HG03521 (cell line): ENCODE measurements around the gene BRIX1.

Experiments
- ATAC-seq: cut with Tn5 transposase; IDR thresholded peaks from one replicate; pipeline ENCODE4 v1.9.1; 2021; ENCODE audit warnings: mild to moderate bottlenecking, moderate library complexity; ENCODE audit not compliant: unreplicated experiment

The BRIX1 gene, protein sequence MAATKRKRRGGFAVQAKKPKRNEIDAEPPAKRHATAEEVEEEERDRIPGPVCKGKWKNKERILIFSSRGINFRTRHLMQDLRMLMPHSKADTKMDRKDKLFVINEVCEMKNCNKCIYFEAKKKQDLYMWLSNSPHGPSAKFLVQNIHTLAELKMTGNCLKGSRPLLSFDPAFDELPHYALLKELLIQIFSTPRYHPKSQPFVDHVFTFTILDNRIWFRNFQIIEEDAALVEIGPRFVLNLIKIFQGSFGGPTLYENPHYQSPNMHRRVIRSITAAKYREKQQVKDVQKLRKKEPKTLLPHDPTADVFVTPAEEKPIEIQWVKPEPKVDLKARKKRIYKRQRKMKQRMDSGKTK

DNA sequence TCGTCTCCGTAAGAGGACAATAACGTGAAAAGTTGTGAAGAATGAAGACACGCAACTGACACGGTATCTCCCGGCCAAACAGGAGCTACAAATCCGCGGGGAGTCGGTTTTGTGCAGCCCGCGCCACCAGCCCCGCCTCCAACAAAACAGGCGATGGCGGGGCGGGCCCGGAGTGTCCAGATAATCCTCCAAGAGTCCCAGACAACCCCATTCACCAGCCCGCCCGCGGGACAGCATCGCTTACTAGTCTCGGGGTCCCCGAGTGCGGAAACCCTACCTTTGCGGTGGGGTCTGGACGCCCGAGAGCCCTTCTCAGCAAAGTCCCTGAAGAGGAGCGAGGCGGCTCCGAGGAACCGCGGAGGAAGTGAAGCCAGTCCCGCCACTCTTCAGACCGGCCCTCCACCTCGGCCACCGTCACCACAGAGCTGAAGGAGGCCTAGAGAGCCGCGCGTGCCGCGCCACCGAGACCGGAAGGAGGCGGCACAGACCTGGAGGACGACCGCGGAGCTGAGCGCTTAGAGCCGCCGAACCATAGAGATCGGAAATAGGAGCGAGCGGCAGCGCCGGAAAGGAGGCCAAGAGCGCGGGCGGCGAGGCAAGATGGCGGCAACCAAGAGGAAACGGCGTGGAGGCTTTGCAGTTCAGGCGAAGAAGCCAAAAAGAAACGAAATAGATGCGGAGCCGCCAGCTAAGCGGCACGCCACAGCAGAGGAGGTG is at the start of gene BRIX1, which contains the start of gene RAD1:
Gene BRIX1, plus strand, starts transcription at position 573 of the 717 bp plus-strand sequence. Its CDS starts 28 bp downstream, at position 601.
Gene RAD1, minus strand, starts transcription at position 366 of the 717 bp plus-strand sequence. CDS start 612 bp downstream, outside the sequence.
- ATAC-seq, result peak; percentile 98

DNA sequence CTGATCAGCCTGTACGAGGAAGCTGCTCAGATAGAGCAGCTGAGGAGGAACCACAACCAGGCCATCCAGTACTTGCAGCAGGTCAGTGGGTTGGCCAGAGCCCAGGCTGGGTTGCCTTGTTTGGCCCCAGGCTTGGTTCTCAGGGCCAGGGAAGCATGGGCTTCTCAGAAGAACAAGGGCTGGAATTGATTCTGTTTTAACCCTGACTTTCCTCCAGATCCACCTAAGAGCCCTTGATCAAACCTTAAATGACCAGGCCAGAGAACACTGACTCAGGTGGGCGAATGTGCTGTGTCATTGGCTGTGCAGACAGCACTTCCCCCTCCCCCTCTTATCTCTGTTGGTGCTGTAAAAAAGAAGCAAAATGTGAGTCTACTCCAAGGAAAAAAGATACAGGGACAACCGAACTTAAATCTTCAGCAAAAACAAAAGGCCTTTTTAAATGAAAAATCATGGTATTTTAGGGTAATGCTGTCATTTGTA is 48.5 kb upstream of the BRIX1 start:
- no peak for ATAC-seq

DNA sequence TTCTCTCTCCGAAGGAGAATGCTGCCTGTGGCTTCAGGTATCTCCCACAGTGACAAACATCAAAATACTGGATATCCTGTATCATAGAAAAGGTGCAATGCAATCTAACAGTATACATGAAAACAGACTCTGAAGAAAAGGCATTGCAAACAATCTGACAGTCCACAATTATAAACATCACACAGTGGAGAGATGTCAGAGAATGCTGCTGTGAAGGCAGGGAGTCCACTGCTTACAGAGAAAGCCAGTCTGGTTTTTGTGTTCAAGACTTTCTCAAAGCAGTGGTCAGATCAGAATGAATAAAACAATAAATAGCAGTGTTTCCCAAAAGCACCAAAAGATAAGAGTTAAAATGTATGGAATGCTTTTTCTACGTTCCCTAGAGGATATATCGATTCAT is 47.9 kb upstream of the BRIX1 start:
- no peak for ATAC-seq

DNA sequence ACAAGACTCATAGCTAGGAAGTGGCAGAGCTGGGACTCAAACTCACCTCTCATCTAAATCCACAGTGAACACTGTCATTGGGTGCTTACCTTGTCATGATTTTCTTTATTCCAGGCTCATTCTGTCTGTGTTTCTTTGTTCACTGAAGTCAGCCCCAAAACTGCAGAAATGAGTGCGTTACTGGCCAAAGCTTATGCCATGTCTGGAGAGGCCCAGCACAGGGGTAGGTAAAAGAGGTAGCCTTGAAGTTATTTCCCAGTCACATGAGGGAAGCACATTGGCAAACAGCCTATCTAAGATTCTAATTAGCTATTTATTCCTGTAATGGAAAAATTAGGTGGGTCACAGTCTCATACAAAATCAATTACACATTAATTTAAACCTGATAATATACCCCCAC is 46.7 kb upstream of the BRIX1 start:
- no peak for ATAC-seq

DNA sequence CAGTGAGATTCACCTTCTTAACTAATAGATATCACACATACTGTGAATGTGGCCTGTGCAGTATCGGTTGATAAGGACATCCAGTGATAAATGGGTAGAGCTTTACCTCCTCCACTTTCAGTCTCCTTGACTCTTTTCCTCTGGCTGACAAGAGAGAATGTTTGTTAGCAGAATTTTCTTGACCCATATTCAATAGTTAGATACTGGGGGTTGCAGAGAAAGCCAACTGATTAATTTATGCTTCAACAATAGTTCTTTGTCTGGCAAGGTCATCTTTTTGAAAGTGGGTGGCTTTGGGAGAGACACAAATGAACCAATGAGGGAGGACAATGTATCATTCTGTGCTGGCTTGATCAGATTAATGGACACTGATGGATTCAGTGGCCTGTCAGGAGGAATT is 46.3 kb upstream of the BRIX1 start:
- no peak for ATAC-seq

DNA sequence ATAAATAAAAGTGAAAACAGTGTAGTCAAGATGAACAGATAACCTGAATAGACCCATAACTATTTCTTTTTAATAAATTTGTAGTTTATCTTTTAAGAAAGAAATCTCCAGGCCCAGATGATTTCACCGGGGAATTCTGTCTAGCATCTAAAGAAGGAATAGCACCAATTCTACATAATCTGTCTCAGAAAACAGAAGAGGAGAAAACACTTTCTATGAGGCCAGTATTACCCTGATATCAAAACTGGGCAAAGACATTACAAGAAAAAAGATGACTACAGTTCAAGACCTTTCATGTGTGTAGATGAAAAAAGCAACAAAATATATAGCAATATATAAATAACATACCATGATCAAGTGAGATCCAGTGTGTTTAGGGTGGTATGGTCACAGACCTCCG is 45.1 kb upstream of the BRIX1 start:
- ATAC-seq, result no peak

DNA sequence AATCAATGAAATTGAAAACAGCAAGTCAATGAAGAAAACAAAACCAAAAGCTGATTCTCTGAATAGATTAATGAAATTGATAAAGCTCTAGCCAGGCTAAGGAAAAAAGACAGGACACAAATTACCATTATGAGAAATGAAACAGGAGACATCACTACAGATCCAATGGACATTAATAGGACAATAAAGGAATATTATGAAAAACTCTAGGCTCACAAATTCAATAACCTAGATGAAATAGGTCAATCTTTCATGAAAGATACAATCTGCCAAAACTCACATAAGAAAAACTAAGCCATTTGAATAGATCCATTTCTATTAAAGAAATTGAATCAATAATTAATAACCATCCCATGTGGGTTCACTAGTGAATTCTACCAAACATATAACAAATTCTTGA is 39.2 kb upstream of the BRIX1 start:
- no peak for ATAC-seq

DNA sequence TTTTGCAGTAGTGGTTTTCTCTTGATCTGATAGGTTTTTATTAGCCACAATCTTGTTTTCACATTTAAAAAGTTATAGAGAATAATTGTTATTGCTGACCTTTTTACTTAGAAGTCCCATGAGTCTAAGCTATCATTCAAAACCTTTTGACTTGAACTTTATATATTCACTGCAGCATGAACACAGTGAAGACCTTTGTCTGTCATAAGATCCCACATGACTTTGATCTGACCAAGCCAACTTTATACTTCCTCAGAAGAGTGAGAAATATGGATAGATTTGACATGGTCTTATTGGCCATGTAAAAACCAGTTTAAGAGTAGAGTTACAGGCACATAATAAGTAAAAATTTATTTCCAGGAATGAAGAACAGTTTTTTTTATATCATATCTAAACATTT is 34.3 kb upstream of the BRIX1 start:
- no peak for ATAC-seq

DNA sequence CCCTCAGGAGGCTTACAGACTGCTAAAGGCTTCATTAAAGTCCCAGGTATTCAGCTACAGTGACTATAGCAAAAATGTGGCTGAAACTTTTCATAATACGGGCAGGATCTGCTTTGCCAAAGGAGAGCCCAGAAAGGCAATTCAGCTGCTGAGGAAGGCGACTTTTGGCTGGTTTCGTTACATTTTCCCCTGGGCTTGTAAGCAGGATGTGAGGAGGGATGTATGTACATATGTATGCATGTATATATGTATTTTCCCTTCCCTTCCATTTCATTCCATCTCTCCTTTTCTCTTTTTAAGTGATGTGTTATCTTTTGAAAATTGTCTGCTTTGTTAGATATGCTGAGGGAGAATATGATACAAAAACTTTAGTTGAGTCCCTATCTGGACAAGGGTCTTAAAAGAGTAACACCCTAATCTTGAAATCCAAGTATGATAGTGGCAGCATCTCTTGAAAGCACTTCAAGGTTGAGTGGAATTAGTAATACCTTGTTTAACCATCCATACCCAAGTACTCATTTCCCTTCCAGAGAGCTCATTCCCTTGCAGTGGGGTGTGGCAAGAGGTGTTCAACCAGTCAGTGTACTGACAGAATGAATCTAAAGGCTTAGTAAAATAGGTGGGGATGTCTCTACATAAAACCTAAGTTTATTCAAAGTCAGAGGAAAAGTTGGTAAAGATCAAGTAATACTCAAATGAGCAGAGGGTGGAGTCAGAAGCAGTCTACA is 29.0 kb upstream of the BRIX1 start:
- ATAC-seq, result no peak

DNA sequence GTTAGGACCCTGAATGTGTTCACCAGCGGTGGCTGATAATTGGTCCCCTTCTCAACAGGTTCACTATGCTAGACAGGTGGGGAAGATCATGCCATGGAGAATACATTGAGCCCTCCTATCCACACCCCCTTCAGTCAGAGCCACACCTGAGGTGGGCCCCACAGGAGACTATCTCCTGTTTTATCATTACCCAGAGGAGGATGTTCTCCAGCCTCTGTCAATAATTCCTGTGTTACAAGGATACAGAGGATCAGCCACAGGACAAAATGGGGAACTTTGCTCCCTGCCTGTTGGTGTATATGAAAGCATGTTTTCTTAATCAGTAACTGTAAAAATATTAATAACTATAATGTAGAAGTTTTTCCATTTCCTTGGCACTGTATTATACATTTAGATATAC is 26.1 kb upstream of the BRIX1 start:
- ATAC-seq, result no peak

DNA sequence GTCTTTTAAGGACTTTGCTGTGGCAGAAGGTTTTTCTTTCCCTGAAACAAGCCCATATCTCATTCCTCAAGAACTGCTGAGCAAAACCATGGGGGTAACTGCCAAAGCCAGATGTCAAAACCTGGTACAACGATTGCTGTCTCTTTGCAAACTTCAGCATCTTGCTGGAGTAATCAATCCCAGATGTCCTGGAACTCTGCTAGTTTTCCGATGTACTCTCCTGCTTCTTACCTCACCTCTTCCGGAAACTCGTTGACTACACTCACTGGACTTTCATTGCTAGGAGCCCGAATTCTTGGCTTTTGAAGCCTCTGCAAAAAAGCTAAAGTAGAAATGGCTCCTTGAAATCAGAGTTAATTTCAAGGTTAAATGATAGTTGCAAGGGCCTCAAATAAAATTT is 23.5 kb upstream of the BRIX1 start:
- ATAC-seq, result no peak

DNA sequence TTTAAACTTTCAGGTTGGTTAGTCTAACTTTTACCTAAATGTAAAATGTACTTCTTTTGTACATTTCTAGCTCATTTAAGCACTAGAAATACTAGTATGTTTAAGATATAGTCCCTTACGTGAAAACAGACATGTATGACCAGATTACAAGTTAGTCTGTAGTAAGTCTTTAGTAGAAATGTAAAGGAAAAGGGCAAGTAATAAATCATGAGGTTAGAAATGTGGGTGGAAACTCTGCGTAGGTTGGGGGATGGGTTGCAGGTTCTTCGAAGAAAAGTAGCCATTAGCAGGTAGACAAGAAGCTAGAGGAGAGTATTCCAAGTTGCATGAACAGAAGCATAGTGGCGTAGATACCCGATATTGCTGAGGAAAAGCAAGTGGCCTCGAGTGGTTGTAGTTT is 23.1 kb upstream of the BRIX1 start:
- ATAC-seq, result no peak

DNA sequence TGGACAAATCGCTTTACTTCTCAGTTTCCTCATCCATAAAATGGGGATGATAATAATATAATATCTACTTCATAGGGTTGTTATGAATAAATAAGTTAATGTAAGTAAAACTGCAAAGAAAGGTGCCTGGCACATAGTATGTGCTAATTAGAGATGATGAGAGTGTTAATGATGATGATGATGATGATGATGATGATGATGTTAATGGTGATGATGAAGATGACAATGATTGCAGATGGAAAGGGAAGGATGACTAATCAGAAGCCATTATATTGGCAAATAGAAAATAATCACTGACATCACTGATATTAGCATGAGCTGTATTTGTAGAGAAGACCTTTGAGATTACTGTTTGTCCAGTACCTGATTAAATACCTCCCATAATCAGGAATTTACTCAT is 20.8 kb upstream of the BRIX1 start:
- ATAC-seq, result no peak

DNA sequence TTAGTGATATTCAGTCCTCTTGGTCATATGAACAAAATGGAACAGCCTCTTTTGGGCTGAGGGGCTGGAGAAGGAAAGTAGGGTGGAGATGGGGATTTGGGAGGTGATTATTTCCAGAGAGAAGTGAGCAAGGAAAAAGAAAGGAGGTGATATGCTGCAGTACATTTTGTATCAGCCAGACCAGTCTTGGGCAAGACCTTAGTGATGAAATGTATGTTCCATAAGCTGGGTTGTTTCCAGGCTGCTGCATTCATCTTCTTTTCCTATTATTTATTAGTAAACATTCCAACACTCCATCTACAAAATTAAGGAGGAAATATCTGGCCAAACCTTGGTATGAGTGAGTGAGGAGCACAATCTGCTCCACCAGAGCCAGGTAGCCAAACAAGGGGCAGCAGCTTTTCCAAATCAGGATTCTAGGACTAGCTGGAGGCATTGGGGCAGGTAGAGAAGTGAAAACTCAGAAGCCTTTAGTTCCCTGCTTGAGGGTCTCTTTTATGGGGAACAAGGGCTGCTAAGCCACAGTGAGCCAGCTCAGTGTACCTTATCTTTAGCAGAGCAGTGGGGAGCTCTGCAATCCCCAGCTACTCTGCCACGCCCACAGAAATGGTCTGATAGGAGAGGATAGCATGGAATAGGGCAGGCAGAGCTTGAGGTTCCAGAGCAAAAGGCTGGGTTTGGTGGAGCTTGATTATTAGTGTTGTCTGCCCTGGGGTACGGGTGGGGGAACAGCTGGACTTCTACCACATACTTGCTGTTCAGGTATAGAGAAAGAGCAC is 19.7 kb upstream of the BRIX1 start:
- no peak for ATAC-seq

DNA sequence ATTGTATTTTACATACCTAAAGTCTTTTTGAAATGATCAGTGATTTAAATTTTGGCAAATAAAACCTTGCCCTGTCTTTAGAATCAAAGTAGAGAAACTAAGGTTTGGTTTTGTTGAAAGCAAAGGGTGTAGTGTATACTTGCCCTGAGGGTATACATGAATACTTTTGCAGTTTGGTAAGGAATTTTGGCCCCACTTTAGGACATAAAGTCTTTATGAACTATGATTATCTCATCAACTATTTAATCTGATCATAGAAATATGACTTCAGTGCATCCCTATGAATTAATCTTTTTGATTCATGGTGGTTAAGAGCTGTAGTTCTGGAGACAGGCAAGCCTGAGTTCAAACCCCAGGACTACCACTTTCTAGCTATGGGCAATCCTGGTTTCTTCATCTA is 17.9 kb upstream of the BRIX1 start:
- no peak for ATAC-seq

DNA sequence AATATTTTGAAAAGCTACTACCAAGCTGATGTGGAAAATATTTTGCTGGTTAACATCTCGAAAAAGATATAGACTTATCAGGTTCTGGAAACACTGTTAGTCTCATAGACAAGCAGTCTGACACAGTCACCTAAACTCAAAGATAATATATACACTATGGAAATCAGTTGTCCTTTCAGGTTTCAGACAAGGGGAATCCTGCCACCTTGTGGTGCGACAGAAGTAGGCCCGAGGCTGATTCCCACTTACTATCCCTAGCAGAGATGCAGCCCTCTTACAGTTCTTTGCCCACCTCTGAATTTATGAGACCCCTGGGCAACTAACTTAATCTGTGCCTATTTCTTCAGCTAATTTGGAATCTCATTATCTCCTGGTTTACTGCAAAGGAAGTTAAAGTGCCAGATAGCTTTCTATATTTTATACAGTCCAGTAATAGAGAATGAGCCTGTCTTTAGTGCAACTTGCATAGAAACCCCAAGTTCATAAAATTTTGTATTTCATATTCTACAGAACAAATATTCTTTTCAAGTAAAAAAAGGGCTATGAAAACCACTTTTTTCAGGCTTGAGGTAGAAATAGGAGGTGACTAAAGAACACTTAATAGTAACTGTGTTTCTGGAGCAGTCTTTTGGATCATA is 17.1 kb upstream of the BRIX1 start:
- ATAC-seq, result peak; percentile 80

DNA sequence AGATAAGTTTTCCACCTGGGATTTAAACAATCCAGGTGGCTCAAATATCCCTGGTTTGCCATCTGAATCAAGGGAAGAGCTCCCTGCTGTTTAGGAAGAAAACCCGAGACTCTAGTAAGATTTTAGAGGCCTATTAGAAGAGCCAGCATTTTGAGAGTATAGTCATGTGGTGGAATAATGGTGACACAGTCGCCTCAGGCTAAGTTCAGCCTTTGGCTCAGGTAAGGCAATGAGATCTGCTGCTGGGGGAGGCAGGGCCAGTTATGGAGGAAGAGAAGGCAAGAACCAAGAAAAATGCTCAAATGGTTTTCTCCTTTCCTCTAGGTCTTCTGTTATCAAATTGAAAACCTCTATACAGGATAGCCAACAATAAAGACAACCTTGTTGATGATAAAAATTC is 16.4 kb upstream of the BRIX1 start:
- no peak for ATAC-seq

DNA sequence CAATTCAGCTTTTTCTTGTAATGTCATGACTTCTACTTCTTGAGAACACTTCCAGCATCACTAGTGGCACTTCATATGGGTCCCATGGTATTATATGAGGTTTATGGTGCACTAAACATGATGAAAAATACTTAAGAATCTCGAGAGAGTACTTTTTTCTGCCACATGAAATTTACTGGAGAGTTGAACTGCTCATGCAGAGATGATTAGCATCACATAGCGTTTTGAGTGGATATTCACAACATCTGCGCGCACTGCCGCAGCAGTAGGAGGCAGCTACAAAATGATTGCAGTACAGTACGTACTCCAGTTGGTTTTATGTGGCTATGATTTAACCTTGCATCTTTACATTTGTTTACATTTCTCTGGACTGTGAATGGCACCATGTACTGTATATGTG is 14.9 kb upstream of the BRIX1 start:
- no peak for ATAC-seq

DNA sequence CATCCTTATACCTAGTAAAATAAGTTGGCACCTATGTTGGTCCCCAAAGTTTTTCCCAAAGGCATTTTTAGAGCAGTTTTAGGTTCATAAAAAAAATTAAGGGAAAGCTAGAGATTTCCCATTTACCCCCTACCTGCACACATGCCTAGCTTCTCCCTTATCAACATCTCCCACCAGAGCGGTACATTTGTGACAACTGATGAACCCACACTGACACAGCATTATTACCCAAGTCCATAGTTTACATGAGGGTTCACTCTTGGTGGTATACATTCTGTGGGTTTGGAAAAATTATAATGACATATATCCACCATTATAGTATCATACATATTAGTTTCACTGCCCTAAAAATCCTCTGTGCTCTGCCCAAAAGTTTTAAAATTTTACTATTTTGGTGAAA is 12.3 kb upstream of the BRIX1 start:
- ATAC-seq, result no peak

DNA sequence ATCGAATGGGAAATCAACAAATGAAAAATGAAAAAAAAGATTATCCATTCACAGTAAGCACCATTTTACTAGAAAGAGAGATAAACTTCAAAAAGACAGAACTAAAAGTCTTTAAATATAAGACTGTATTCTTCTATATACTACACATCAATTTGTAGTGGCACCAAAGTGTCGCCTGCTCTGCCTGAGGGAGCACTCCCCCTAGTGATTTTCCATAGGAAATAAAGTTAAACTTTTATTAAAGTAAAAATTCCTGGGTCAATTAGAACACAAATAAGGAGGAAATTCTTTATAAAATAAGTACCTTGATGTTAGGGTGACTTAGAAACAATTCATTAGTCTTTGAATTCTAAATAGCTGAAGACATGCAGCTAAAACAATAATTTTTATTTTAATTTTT is 9.9 kb upstream of the BRIX1 start:
- no peak for ATAC-seq
